CD14-positive monocyte (primary cell): ENCODE results near the gene CALML4. TPM values are rescaled to one million over a fixed set of nuclear protein-coding genes. Genes with fewer than 3 reads are reported as not detected.
A peak's percentile ranks its signal among the peaks of the same experiment; 100 is the strongest.
"Not testable (repeated sequence)": the region's sequence is repeated elsewhere in the genome, so short reads cannot be mapped to it uniquely, and the experiment has no call there.

Source experiments
- DNase-seq, 3 donors: peaks; one replicate each; pipeline ENCODE4 v3.0.0-alpha.2; 2011 to 2022
- H2AFZ ChIP-seq: 2 replicates; pipeline ENCODE4 v1.6.0; 2012; ENCODE audit warnings: mild to moderate bottlenecking, low read depth, low read length, inconsistent platforms; ENCODE audit not compliant: insufficient read depth, poor library complexity, severe bottlenecking
- H3K27ac ChIP-seq, 2 donors: 1 replicate in 1 of 2; 2 replicates in 1 of 2; pipeline ENCODE4 v1.5.1; 2012 to 2013; ENCODE audit warnings: low read length in 2 of 2, control low read depth in 1 of 2, inconsistent platforms in 1 of 2, low read depth in 1 of 2, mild to moderate bottlenecking in 1 of 2
- H3K27me3 ChIP-seq, 2 donors: one replicate each; pipeline versions ENCODE4 v1.6.0 to v1.6.1; 2011 to 2013; ENCODE audit warnings: low read length in 2 of 2; ENCODE audit not compliant: control insufficient read depth in 2 of 2, insufficient read depth in 2 of 2
- H3K36me3 ChIP-seq, 2 donors: replicated peaks in 1 of 2; 1 replicate in 1 of 2; 2 replicates in 1 of 2; pipeline versions ENCODE4 v1.5.1 to v1.6.1; 2012 to 2013; ENCODE audit warnings: low read length in 2 of 2, control low read depth in 1 of 2, inconsistent platforms in 1 of 2, mild to moderate bottlenecking in 1 of 2; ENCODE audit not compliant: insufficient read depth in 2 of 2, control insufficient read depth in 1 of 2
- H3K4me1 ChIP-seq, 2 donors: 1 replicate in 1 of 2; 2 replicates in 1 of 2; pipeline versions ENCODE4 v1.5.1 to v1.6.1; 2012 to 2013; ENCODE audit warnings: low read length in 2 of 2, control low read depth in 1 of 2, inconsistent platforms in 1 of 2, mild to moderate bottlenecking in 1 of 2, moderate library complexity in 1 of 2; ENCODE audit not compliant: insufficient read depth in 2 of 2, control insufficient read depth in 1 of 2
- H3K4me2 ChIP-seq: replicated peaks from 2 replicates; pipeline ENCODE3; 2012; ENCODE audit warnings: low read length, moderate library complexity, mild to moderate bottlenecking; ENCODE audit not compliant: poor library complexity, severe bottlenecking; ENCODE audit errors: extremely low read depth
- H3K4me3 ChIP-seq, 3 experiments: fragments of 200-600 bp in 1 of 3; sonication (generic) in 1 of 3; replicated peaks in 1 of 3; 1 replicate in 2 of 3; 2 replicates in 1 of 3; pipeline ENCODE4 v1.5.1; 2011 to 2013; ENCODE audit warnings: low read length in 3 of 3, mild to moderate bottlenecking in 3 of 3, control low read depth in 2 of 3, low read depth in 2 of 3, inconsistent platforms in 1 of 3, moderate library complexity in 1 of 3
- H3K79me2 ChIP-seq: 2 replicates; pipeline ENCODE4 v1.6.0; 2012; ENCODE audit warnings: mild to moderate bottlenecking, control low read depth, inconsistent platforms, low read length, moderate library complexity; ENCODE audit not compliant: insufficient read depth
- H3K9ac ChIP-seq: 2 replicates; pipeline ENCODE4 v1.6.0; 2017; ENCODE audit warnings: low read length, mild to moderate bottlenecking; ENCODE audit not compliant: insufficient read depth, poor library complexity, severe bottlenecking
- H3K9me3 ChIP-seq, 2 donors: replicated peaks in 1 of 2; 1 replicate in 1 of 2; 2 replicates in 1 of 2; pipeline versions ENCODE4 v1.5.1 to v1.6.1; 2012 to 2013; ENCODE audit warnings: low read length in 2 of 2, control low read depth in 1 of 2; ENCODE audit not compliant: control insufficient read depth in 1 of 2, insufficient read depth in 1 of 2
- H4K20me1 ChIP-seq: 2 replicates; pipeline ENCODE4 v1.6.0; 2012; ENCODE audit warnings: mild to moderate bottlenecking, low read length, control low read depth, moderate library complexity; ENCODE audit not compliant: insufficient read depth
- H3K27ac Mint-ChIP-seq, 7 donors: one replicate each; pipeline ENCODE4 v1.8.0; 2020; ENCODE audit warnings: mild to moderate bottlenecking in 7 of 7, mixed read lengths in 7 of 7, moderate library complexity in 6 of 7, inconsistent platforms in 2 of 7
- H3K27me3 Mint-ChIP-seq, 3 donors: one replicate each; pipeline ENCODE4 v1.8.0; 2021 to 2022; ENCODE audit warnings: low read depth in 3 of 3, mild to moderate bottlenecking in 3 of 3, mixed read lengths in 3 of 3, moderate library complexity in 3 of 3, inconsistent platforms in 1 of 3
- H3K36me3 Mint-ChIP-seq, 2 donors: one replicate each; pipeline ENCODE4 v1.8.0; 2020; ENCODE audit warnings: mixed read lengths in 2 of 2, inconsistent platforms in 1 of 2, mild to moderate bottlenecking in 1 of 2
- H3K4me1 Mint-ChIP-seq: one replicate; pipeline ENCODE4 v1.8.0; 2020; ENCODE audit warnings: mild to moderate bottlenecking, mixed read lengths
- H3K4me3 Mint-ChIP-seq, 2 donors: one replicate each; pipeline ENCODE4 v1.8.0; 2020; ENCODE audit warnings: mild to moderate bottlenecking in 2 of 2, mixed read lengths in 2 of 2, moderate library complexity in 1 of 2
- H3K9me3 Mint-ChIP-seq, 7 donors: one replicate each; pipeline ENCODE4 v1.8.0; 2020 to 2022; ENCODE audit warnings: mixed read lengths in 7 of 7, mild to moderate bottlenecking in 6 of 7, moderate library complexity in 6 of 7, inconsistent platforms in 2 of 7
- CTCF ChIP-seq: fragments of 200-600 bp; IDR thresholded peaks from one replicate; pipeline ENCODE4 v1.8.0; 2022; ENCODE audit warnings: antibody characterized with exemption, mild to moderate bottlenecking
- WGBS: methylation state at CpG from one replicate; pipeline ENCODE4 v1.1.5; 2013; ENCODE audit warnings: missing lambda C conversion rate; ENCODE audit not compliant: insufficient coverage; 5-methylcytosine and 5-hydroxymethylcytosine counted together
- intact Hi-C, 2 donors: fragments of 100-400 bp; cut with micrococcal nuclease; formaldehyde crosslinking; loops; one replicate each; pipeline versions ENCODE4 v1.15.0 to v1.15.1; 2023
- polyA plus RNA-seq, 3 donors: library from polyadenylated mRNA; depleted of rRNA in 1 of 3; unstranded in 2 of 3; stranded (reverse) in 1 of 3; fragments of 300-500 nt in 2 of 3; fragments of >200 nt in 1 of 3; fragmentation: Illumina TruSeq in 2 of 3; gene quantifications; 1 replicate in 2 of 3; 2 replicates in 1 of 3; pipeline ENCODE4 v1.2.3, GENCODE V29; 2012 to 2021

Gene CALML4
- polyA plus RNA-seq, 3 donors: 24.3 to 44.5 (median 38.8) TPM

DNA sequence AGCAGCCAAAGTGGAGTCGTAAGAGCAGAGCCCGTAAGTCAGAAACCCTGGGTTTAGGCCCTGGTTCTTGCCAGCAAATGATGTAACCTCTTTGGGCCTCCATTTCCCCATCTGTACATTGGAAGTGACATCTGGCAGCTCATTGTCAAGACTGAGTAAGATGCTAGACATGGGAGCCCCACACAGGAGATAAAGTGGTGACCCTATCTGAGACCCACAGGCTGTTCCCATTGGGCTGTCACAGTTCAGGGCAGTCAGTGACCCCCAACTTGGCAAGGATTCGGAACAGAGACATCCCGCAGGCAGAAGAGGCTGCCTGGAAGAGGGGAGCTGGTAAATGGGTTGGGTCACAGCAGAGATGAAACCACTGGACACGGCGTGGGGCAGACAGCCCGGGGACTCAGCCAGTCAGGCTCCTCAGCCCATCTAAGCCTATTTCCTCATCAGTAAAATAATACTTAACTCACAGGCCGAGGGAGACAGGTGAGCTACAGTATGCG, 22.6 kb upstream of the CALML4 start:
- peak overlapping the region in 4 of 7 donors; percentile 27 to 82 (median 56) for H3K27ac Mint-ChIP-seq
- Histone ChIP-seq H3K27ac (no peak overlapping the region), H3K4me1 (peaks cover 45 to 46% of the 10 kb centered on the region in 2 donors), H3K27me3 (no peaks in the 10 kb centered on the region), H2AFZ (no peak overlapping the region), H3K4me2 (peak overlapping the region; percentile 99), H3K36me3 (no peaks in the 10 kb centered on the region), H4K20me1 (peaks cover 44% of the 10 kb centered on the region), H3K9ac (no peak overlapping the region), H3K79me2 (peaks cover 72% of the 10 kb centered on the region), H3K9me3 (no peaks in the 10 kb centered on the region), H3K4me3 (peak overlapping the region in 1 of 3 experiments; percentile 93)
- intact Hi-C loops: loop anchor here in 1 of 2 donors (10.0 kb wide), 1 partner anchor 173 kb away; the partner anchor contains the start of gene PIAS1
- 97% methylated on average over 6 of the region's 9 CpGs for WGBS
- DNase-seq: no peak
- peak overlapping the region in 1 of 2 donors; percentile 94 for H3K4me3 Mint-ChIP-seq
- peaks cover 0 to 6% of the 10 kb centered on the region in 2 donors for H3K36me3 Mint-ChIP-seq
- H3K27me3 Mint-ChIP-seq: peaks cover 0 to 3% (median 2%) of the 10 kb centered on the region in 3 donors
- H3K4me1 Mint-ChIP-seq: peaks cover 42% of the 10 kb centered on the region
- TF ChIP-seq CTCF: no peak
- H3K9me3 Mint-ChIP-seq: no peaks in the 10 kb centered on the region

- Histone ChIP-seq H4K20me1 (peaks cover 46% of the 10 kb centered on the region), H3K79me2 (peaks cover 67% of the 10 kb centered on the region), H3K4me1 (peaks cover 24 to 27% of the 10 kb centered on the region in 2 donors)
- intact Hi-C loops: loop anchor here in 1 of 2 donors (10.0 kb wide), 1 partner anchor 171 kb away; the partner anchor contains the start of gene PIAS1
- not testable (repeated sequence) for H3K36me3 ChIP-seq, H3K9me3 Mint-ChIP-seq, H3K27ac Mint-ChIP-seq, H3K27ac ChIP-seq, DNase-seq, H3K27me3 Mint-ChIP-seq, H3K4me2 ChIP-seq, H3K36me3 Mint-ChIP-seq, H3K9me3 ChIP-seq, H2AFZ ChIP-seq, H3K27me3 ChIP-seq, H3K4me3 ChIP-seq, H3K4me3 Mint-ChIP-seq, H3K9ac ChIP-seq
- WGBS: 100% methylated on average over 1 of the region's 4 CpGs
- H3K4me1 Mint-ChIP-seq: peaks cover 35% of the 10 kb centered on the region
Measured at GRCh38 chr15:68225442-68225841, 20.3 kb upstream of the CALML4 start.
